ENCODE data around the gene MAGEB2. TPM values are rescaled to one million over a fixed set of nuclear protein-coding genes. Genes with fewer than 3 reads are reported as not detected.
"Not testable (repeated sequence)": the region's sequence is repeated elsewhere in the genome, so short reads cannot be mapped to it uniquely, and the experiment has no call there.

The MAGEB2 gene, protein sequence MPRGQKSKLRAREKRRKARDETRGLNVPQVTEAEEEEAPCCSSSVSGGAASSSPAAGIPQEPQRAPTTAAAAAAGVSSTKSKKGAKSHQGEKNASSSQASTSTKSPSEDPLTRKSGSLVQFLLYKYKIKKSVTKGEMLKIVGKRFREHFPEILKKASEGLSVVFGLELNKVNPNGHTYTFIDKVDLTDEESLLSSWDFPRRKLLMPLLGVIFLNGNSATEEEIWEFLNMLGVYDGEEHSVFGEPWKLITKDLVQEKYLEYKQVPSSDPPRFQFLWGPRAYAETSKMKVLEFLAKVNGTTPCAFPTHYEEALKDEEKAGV
- total RNA-seq: not detected

DNA sequence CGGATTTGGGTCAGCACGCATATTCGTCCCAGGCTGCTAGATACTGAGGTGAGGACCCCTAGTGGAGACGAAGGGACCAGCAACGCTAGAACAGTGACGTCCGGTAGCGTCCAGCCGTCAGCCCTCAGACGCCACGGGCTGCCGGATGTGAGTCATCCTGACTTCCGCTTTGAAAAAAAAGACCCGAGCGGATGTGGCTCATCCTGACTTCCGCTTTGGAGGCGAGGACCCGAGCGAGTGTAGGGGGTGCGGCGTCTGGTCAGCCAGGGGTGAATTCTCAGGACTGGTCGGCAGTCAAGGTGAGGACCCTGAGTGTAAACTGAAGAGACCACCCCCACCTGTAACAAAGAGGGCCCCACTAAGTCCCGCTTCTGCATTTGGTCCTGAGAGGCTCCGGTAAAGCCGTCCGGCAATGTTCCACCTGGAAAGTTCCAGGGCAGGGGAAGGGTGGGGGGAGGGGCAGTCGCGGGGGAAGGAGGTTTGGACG is at the start of gene MAGEB2:
MAGEB2 (plus strand) TSS at position 207 of the 487 bp plus-strand sequence. CDS start 3,018 bp downstream, outside the sequence.
- H3K27me3 ChIP-seq (replicated peaks; ENCODE audit: insufficient read depth): no peaks in the 10 kb centered on the region
- no peak within 1 kb of the TSS for H3K4me3 ChIP-seq
- no peaks in the 10 kb centered on the region for H3K4me1 ChIP-seq (ENCODE audit: control insufficient read depth in 1 of 2, low read depth in 2 of 2)
- H3K9me3 ChIP-seq: no peaks in the 10 kb centered on the region
- ATAC-seq (ENCODE audit: insufficient number of reproducible peaks, low FRiP score, low read depth): no peak
- DNase-seq (ENCODE audit: low spot score): no peak
- no peak within 1 kb of the TSS for H3K27ac ChIP-seq
- TF ChIP-seq CTCF (IDR thresholded peaks at IDR 0.05): no peak
- no peaks in the 10 kb centered on the region for H3K36me3 ChIP-seq

- DNase-seq (ENCODE audit: low spot score) (no peak), ATAC-seq (ENCODE audit: insufficient number of reproducible peaks, low FRiP score, low read depth) (no peak)
- no peaks in the 10 kb centered on the region for H3K9me3 ChIP-seq
- H3K4me1 ChIP-seq (ENCODE audit: control insufficient read depth in 1 of 2, low read depth in 2 of 2): no peaks in the 10 kb centered on the region
- H3K27me3 ChIP-seq (replicated peaks; ENCODE audit: insufficient read depth): no peaks in the 10 kb centered on the region
- no peak overlapping the region for H3K4me3 ChIP-seq
- TF ChIP-seq CTCF (IDR thresholded peaks at IDR 0.05): no peak
- H3K36me3 ChIP-seq: no peaks in the 10 kb centered on the region
- H3K27ac ChIP-seq: no peak overlapping the region
Measured at GRCh38 chrX:30170900-30171299, 44.5 kb upstream of the MAGEB2 start.

GRCh38 chrX:30181353-30181752 is 34.0 kb upstream of the MAGEB2 start:
- H3K4me1 ChIP-seq (ENCODE audit: control insufficient read depth in 1 of 2, low read depth in 2 of 2): peaks cover 0 to 14% of the 10 kb centered on the region in 2 donors
- ATAC-seq (ENCODE audit: insufficient number of reproducible peaks, low FRiP score, low read depth): no peak

DNA sequence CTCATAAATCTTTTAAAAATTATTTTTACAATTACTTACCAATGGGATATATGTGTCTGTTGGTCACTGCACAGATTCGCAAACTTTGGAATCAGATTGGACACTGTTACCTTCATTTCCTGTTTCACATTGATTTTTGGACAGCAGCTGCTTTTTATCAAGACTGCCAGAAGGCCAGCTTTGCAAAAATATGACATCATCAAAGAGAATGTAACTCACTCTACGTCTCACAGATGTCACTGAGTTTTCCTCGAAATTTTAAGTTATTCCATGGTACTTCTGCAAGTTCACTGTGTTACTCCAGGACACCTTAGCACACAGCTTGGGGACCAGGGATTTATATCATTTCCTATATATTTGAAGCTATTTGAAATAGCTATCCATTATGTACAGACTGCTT is 31.8 kb upstream of the MAGEB2 start:
- no peak for TF ChIP-seq CTCF (IDR thresholded peaks at IDR 0.05)
- DNase-seq (ENCODE audit: low spot score) (no peak), ATAC-seq (ENCODE audit: insufficient number of reproducible peaks, low FRiP score, low read depth) (no peak)
- H3K27me3 ChIP-seq (replicated peaks; ENCODE audit: insufficient read depth): no peaks in the 10 kb centered on the region
- no peaks in the 10 kb centered on the region for H3K9me3 ChIP-seq
- H3K27ac ChIP-seq: no peak overlapping the region
- peaks cover 0 to 14% of the 10 kb centered on the region in 2 donors for H3K4me1 ChIP-seq (ENCODE audit: control insufficient read depth in 1 of 2, low read depth in 2 of 2)
- H3K36me3 ChIP-seq: no peaks in the 10 kb centered on the region
- H3K4me3 ChIP-seq: no peak overlapping the region

More at GRCh38 chrX:30181353-30181752, 34.0 kb upstream of the MAGEB2 start:
- no peak overlapping the region for H3K4me3 ChIP-seq
- H3K27me3 ChIP-seq (replicated peaks; ENCODE audit: insufficient read depth): no peaks in the 10 kb centered on the region
- no peak for TF ChIP-seq CTCF (IDR thresholded peaks at IDR 0.05)
- H3K36me3 ChIP-seq: no peaks in the 10 kb centered on the region
- H3K9me3 ChIP-seq: no peaks in the 10 kb centered on the region
- DNase-seq (ENCODE audit: low spot score): no peak
- peak overlapping the region in 1 of 2 donors; percentile 70 for H3K27ac ChIP-seq

DNA sequence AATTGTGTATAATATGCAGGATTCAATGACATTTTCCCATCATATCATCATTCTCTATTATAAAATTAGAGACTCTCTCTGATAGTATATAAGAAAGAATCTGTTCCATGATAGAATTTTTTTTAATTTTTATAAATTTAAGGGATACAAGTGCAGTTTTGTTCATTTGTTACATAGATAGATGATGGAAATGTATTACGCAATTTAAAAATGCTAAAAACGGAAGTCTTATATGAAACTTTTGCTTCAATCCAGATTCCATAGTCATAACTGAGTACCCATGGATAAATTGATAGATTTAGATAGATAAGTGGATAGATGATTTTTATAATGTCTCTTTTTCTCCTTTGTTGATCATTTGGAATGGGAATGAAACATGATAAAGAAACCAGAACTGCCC is 24.9 kb upstream of the MAGEB2 start:
- TF ChIP-seq CTCF (IDR thresholded peaks at IDR 0.05): no peak
- H3K9me3 ChIP-seq: no peaks in the 10 kb centered on the region
- no peaks in the 10 kb centered on the region for H3K27me3 ChIP-seq (replicated peaks; ENCODE audit: insufficient read depth)
- no peaks in the 10 kb centered on the region for H3K36me3 ChIP-seq
- H3K4me1 ChIP-seq (ENCODE audit: control insufficient read depth in 1 of 2, low read depth in 2 of 2): no peaks in the 10 kb centered on the region
- ATAC-seq (ENCODE audit: insufficient number of reproducible peaks, low FRiP score, low read depth) (no peak), DNase-seq (ENCODE audit: low spot score) (no peak)
- no peak overlapping the region for H3K27ac ChIP-seq
- no peak overlapping the region for H3K4me3 ChIP-seq

GRCh38 chrX:30193910-30194309 is 21.5 kb upstream of the MAGEB2 start:
- H3K9me3 ChIP-seq; H3K27me3 ChIP-seq (replicated peaks; ENCODE audit: insufficient read depth); DNase-seq (ENCODE audit: low spot score); H3K4me3 ChIP-seq; H3K27ac ChIP-seq; H3K4me1 ChIP-seq (ENCODE audit: control insufficient read depth in 1 of 2, low read depth in 2 of 2); ATAC-seq (ENCODE audit: insufficient number of reproducible peaks, low FRiP score, low read depth); H3K36me3 ChIP-seq: not testable (repeated sequence)
